ENCODE measurements around the gene DYRK3. TPM values are rescaled to one million over a fixed set of nuclear protein-coding genes. Genes with fewer than 3 reads are reported as not detected.

Gene DYRK3
- total RNA-seq, 1 donor from 2014 or later, result 17.9 TPM

DNA sequence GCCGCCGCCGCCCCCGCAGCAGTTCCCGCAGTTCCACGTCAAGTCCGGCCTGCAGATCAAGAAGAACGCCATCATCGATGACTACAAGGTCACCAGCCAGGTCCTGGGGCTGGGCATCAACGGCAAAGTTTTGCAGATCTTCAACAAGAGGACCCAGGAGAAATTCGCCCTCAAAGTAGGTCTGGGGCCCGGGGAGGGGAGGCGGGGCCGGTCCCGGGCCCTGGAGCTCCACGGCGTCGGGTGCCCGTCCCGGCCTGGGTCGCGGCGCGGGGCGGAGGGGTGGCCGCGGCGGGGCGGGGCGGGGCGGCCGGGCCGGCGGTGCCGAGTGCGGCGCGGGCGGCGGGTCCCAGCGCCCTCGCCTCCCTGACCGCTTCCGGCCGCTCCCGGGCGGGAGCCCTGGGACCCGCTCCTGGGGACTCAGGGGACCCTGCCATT, 50.0 kb downstream of the DYRK3 start:
- DNase-seq (ENCODE audit: low spot score in 2 of 2), result no peak
- Histone ChIP-seq H3K36me3 (no peaks in the 10 kb centered on the region), H3K27ac (peak overlapping the region; percentile 95 to 98), H3K4me3 (peak overlapping the region; percentile 72 to 89), H3K27me3 (no peaks in the 10 kb centered on the region), H3K9me3 (no peaks in the 10 kb centered on the region), H3K4me1 (peaks cover 15 to 34% of the 10 kb centered on the region in 2 donors)
- intact Hi-C loops (cut with DNase I), result loop anchor here (1.0 to 5.0 kb wide), 5 partner anchors 8 to 178 kb away; partner anchors contain the start of genes DYRK3, EIF2D and RASSF5
- TF ChIP-seq, protein P1, sequence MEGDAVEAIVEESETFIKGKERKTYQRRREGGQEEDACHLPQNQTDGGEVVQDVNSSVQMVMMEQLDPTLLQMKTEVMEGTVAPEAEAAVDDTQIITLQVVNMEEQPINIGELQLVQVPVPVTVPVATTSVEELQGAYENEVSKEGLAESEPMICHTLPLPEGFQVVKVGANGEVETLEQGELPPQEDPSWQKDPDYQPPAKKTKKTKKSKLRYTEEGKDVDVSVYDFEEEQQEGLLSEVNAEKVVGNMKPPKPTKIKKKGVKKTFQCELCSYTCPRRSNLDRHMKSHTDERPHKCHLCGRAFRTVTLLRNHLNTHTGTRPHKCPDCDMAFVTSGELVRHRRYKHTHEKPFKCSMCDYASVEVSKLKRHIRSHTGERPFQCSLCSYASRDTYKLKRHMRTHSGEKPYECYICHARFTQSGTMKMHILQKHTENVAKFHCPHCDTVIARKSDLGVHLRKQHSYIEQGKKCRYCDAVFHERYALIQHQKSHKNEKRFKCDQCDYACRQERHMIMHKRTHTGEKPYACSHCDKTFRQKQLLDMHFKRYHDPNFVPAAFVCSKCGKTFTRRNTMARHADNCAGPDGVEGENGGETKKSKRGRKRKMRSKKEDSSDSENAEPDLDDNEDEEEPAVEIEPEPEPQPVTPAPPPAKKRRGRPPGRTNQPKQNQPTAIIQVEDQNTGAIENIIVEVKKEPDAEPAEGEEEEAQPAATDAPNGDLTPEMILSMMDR (IDR thresholded peaks at IDR 0.05), result no peak

DNA sequence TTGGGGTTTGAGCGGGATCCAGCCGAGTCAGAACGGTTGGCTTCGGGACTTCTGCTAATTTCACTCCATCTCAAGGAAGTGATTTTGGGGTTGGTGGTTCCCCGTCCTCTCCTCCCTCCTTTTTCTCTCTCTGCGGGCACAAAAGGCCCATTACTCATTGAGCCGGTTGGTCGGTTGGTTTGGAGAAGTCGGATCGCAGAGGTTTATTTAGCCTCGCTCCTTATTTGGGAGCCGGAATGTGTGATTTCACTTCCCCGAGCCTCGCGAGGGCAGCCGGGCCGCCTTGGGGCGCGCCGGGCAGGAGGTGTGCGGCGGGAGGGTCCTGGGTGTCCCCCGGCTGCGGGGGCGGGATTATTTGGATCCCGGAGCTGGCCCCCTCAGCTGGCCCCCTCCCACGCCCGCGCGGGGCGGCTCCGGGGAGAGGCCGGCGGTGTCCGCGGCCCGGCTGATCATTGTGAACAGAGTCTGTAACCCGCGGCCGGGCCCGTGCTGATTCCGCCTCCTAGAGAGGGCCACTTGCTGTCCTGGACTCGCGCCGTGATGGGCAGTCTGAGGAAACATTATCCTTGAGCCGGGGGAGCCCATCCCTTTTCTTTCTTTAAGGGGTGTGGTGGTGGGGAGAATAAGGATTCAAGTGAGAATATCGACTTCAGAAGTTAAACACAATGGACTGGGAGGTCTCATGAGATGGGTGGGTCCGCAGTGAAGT, 50.6 kb downstream of the DYRK3 start:
- H3K4me3 ChIP-seq, result peak overlapping the region; percentile 72 to 89
- TF ChIP-seq, protein P1 (IDR thresholded peaks at IDR 0.05), result no peak
- peaks cover 19 to 40% of the 10 kb centered on the region in 2 donors for H3K4me1 ChIP-seq
- peak overlapping the region; percentile 95 to 98 for H3K27ac ChIP-seq
- intact Hi-C loops (cut with DNase I), result loop anchor here (1.0 to 5.0 kb wide), 5 partner anchors 7 to 179 kb away; partner anchors contain the start of genes DYRK3, EIF2D and RASSF5
- no peaks in the 10 kb centered on the region for H3K9me3 ChIP-seq
- DNase-seq (ENCODE audit: low spot score in 2 of 2), result peak; percentile 23 to 84
- no peaks in the 10 kb centered on the region for H3K36me3 ChIP-seq
- H3K27me3 ChIP-seq, result no peaks in the 10 kb centered on the region

DNA sequence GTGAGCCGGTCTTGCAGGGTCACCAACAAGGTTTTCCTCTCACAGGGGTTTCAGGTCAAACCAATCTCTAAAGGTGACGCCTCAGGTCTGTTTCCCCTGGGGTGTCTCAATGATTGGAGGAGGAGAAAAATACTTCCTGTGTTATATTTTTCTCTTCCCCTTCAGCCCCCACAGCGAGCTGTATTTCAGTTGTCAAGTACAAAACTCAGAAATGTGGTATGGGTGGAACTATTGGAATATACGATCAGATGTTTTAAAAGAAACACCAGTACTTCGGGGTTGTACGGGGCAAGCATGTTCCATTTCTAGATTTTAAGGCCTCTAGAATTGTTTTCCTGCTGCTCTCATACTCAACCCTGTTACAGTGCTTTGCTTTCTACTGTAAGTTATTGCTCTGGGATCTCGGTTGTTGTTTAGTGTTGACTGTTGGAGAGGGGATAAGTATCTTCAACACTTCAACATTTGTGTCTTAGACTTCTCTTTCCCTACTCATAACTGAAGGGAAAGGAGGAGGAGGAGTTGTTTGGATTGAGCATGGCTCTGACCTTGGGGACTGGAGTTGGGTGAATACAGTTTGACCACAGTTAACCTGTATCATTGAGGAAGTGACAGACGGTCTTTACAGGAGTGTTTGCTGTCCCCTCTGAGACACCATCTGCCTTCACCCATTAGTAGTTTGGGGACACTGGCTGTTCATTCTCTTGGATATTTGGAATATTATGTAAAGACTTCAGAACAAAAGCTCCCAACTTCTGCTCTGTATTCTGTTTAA, 51.3 kb downstream of the DYRK3 start:
- no peak for DNase-seq (ENCODE audit: low spot score in 2 of 2)
- Histone ChIP-seq H3K27me3 (no peaks in the 10 kb centered on the region), H3K27ac (peak overlapping the region; percentile 95 to 98), H3K9me3 (no peaks in the 10 kb centered on the region), H3K4me3 (peak overlapping the region; percentile 72 to 89), H3K4me1 (peaks cover 21 to 46% of the 10 kb centered on the region in 2 donors), H3K36me3 (no peaks in the 10 kb centered on the region)
- TF ChIP-seq, protein P1 (IDR thresholded peaks at IDR 0.05), result no peak
- intact Hi-C loops (cut with DNase I), result loop anchor here (5.0 kb wide), 1 partner anchor 179 kb away; the partner anchor contains the start of gene RASSF5

DNA sequence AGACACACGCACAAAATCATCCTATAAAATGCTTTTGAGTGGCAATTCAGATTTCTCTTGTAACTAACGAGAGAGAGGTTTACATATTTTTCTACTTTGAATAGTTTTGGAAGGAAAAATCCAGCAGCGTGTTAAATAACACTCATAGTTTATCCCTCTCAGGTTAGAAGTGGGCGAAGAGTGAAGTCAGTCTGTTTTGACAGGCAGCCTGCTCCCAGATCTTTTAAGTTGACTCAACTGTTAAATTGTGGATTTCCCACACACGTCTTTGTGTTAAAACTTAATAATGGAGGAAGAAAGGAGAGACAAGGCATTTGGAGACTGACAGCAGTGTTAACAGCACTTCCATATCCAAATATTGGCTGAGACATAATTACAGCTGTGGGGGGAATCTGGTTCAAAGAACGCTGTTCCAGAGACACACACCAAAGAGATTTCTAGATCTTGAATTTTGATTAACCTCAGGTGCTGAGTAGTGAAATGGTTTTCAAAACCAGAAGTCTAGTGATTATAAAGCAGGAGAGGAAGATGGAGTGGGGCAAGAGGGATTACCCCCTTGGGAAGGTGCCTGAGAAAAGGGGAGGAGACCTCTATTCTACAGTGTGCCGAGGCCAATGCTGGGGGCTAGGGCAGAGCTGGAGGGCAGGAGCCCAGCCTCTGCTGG, 52.0 kb downstream of the DYRK3 start:
- DNase-seq (ENCODE audit: low spot score in 2 of 2), result no peak
- H3K36me3 ChIP-seq, result no peaks in the 10 kb centered on the region
- peak overlapping the region; percentile 95 to 98 for H3K27ac ChIP-seq
- H3K9me3 ChIP-seq, result no peaks in the 10 kb centered on the region
- intact Hi-C loops (cut with DNase I), result loop anchor here (5.0 kb wide), 1 partner anchor 180 kb away; the partner anchor contains the start of gene RASSF5
- no peaks in the 10 kb centered on the region for H3K27me3 ChIP-seq
- TF ChIP-seq, protein P1 (IDR thresholded peaks at IDR 0.05), result no peak
- peaks cover 22 to 53% of the 10 kb centered on the region in 2 donors for H3K4me1 ChIP-seq
- H3K4me3 ChIP-seq, result peak overlapping the region; percentile 72 to 89

DNA sequence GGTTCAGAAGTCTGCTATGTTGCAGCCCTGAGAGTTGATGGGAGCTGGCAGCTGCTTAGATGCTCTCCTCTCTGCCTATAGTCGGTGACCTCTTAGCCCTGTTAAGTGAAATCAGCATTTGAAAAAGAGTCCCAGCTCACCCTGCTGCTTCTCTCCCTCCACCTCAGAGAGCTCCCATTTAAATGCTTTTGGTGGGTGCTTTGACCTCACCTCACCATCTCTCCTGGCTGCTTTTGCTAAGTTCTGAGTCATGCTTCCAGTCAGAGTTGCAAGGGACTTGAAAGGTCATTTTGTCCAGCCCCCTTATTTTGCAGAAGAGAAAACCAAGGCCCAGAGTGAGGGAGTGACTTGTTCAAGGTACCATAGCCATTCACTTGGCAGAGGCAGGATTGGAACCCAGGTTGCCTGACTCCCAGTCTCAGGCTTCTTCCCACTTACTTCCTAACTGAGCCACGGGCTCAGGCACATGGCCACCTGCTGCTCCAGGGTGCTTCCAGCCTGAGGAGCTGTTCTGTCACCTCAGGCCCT, 52.6 kb downstream of the DYRK3 start:
- TF ChIP-seq, protein P1 (IDR thresholded peaks at IDR 0.05), result no peak
- H3K4me3 ChIP-seq, result peak overlapping the region in 1 of 2 donors; percentile 72
- peak overlapping the region; percentile 95 to 98 for H3K27ac ChIP-seq
- intact Hi-C loops (cut with DNase I), result loop anchor here (5.0 kb wide), 1 partner anchor 181 kb away; the partner anchor contains the start of gene RASSF5
- H3K36me3 ChIP-seq, result no peaks in the 10 kb centered on the region
- H3K4me1 ChIP-seq, result peaks cover 27 to 59% of the 10 kb centered on the region in 2 donors
- no peak for DNase-seq (ENCODE audit: low spot score in 2 of 2)
- no peaks in the 10 kb centered on the region for H3K27me3 ChIP-seq
- no peaks in the 10 kb centered on the region for H3K9me3 ChIP-seq
